ENCODE results near the gene ATN1. TPM values are rescaled to one million over a fixed set of nuclear protein-coding genes. Genes with fewer than 3 reads are reported as not detected.

Gene ATN1
- total RNA-seq, 1 experiment from 2014 or later = 126 TPM

GRCh38 chr12:6957741-6958608 is 30.2 kb downstream of the ATN1 start:
- no peak overlapping the region for H3K4me3 ChIP-seq (ENCODE audit: low read depth, low read length)
- ChIA-PET CTCF (interaction anchor here (0.5 to 1.0 kb wide), 3 partner anchors 12 to 88 kb away, joined by 3 read pairs; no protein-coding TSS in a partner anchor), POLR2A (interaction anchor here (9.3 kb wide), 1 partner anchor 13 kb away, joined by 237 read pairs; the partner anchor contains the start of genes C12orf57 and RNU7-1)
- Mint-ChIP-seq H3K36me3 (ENCODE audit: insufficient read depth, unreplicated experiment) (peaks cover 15% of the 10 kb centered on the region), H3K27me3 (ENCODE audit: insufficient read depth, unreplicated experiment) (no peaks in the 10 kb centered on the region), H3K27ac (ENCODE audit: unreplicated experiment) (no peak overlapping the region), H3K4me1 (ENCODE audit: low read depth, unreplicated experiment) (peaks cover 21% of the 10 kb centered on the region), H3K4me3 (ENCODE audit: unreplicated experiment) (no peak overlapping the region), H3K9me3 (ENCODE audit: unreplicated experiment) (no peaks in the 10 kb centered on the region)
- BruUV-seq (replicated peaks) = no TSS peak
- TF ChIP-seq CTCF (IDR thresholded peaks at IDR 0.05; ENCODE audit: insufficient read depth in 1 of 2, low read depth in 1 of 2, low read length in 1 of 2, severe bottlenecking in 1 of 2, unreplicated experiment in 1 of 2) = no peak
- H3K9me3 ChIP-seq = no peaks in the 10 kb centered on the region
- H3K4me1 ChIP-seq = peaks cover 21% of the 10 kb centered on the region
- no peaks in the 10 kb centered on the region for H3K36me3 ChIP-seq (ENCODE audit: control insufficient read depth, insufficient read depth, low read length)
- no peaks in the 10 kb centered on the region for H3K27me3 ChIP-seq (replicated peaks; ENCODE audit: control insufficient read depth, insufficient read depth, low read length)
- intact Hi-C loops (cut with micrococcal nuclease; ENCODE audit: unreplicated experiment) = no loop called here
- DNase-seq = no peak

DNA sequence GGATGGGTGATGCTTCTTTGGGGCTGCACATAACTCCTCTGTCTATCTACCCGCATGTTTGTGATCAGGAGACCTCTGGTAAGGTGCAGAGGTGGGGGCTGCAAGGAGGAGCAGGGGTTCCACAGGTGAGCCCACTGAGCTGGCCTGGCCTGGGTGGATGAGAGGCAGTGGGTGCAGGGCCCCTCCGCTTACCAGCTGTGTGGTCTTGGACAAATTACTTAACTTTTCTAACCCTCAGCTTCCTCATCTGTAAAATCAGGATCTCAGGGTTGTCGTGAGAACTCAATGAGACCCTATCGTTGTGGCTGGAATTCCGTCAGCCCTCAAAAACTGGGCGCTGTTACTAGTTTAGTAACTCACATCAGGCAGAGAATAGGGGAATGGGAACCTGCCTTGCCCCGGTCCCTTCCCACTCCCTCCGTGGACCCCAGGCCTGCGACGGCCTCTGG is 30.9 kb downstream of the ATN1 start:
- no peaks in the 10 kb centered on the region for H3K27me3 Mint-ChIP-seq (ENCODE audit: insufficient read depth, unreplicated experiment)
- intact Hi-C loops (cut with micrococcal nuclease; ENCODE audit: unreplicated experiment) = no loop called here
- DNase-seq = no peak
- POLR2A ChIA-PET = interaction anchor here (9.3 kb wide), 1 partner anchor 13 kb away, joined by 237 read pairs; the partner anchor contains the start of genes C12orf57 and RNU7-1
- no peaks in the 10 kb centered on the region for H3K9me3 ChIP-seq
- H3K4me1 Mint-ChIP-seq (ENCODE audit: low read depth, unreplicated experiment) = peaks cover 21% of the 10 kb centered on the region
- BruUV-seq (replicated peaks) = no TSS peak
- CTCF ChIA-PET = interaction anchor here (0.9 to 8.6 kb wide), 2 partner anchors 13 to 89 kb away, joined by 3 to 241 read pairs; partner anchors contain the start of genes C12orf57 and RNU7-1
- no peaks in the 10 kb centered on the region for H3K36me3 ChIP-seq (ENCODE audit: control insufficient read depth, insufficient read depth, low read length)
- H3K9me3 Mint-ChIP-seq (ENCODE audit: unreplicated experiment) = no peaks in the 10 kb centered on the region
- peaks cover 22% of the 10 kb centered on the region for H3K36me3 Mint-ChIP-seq (ENCODE audit: insufficient read depth, unreplicated experiment)
- no peak overlapping the region for H3K27ac Mint-ChIP-seq (ENCODE audit: unreplicated experiment)
- TF ChIP-seq CTCF (IDR thresholded peaks at IDR 0.05; ENCODE audit: insufficient read depth in 1 of 2, low read depth in 1 of 2, low read length in 1 of 2, severe bottlenecking in 1 of 2, unreplicated experiment in 1 of 2) = no peak
- H3K4me3 ChIP-seq (ENCODE audit: low read depth, low read length) = no peak overlapping the region
- no peak overlapping the region for H3K4me3 Mint-ChIP-seq (ENCODE audit: unreplicated experiment)
- peaks cover 21% of the 10 kb centered on the region for H3K4me1 ChIP-seq
- H3K27me3 ChIP-seq (replicated peaks; ENCODE audit: control insufficient read depth, insufficient read depth, low read length) = no peaks in the 10 kb centered on the region

DNA sequence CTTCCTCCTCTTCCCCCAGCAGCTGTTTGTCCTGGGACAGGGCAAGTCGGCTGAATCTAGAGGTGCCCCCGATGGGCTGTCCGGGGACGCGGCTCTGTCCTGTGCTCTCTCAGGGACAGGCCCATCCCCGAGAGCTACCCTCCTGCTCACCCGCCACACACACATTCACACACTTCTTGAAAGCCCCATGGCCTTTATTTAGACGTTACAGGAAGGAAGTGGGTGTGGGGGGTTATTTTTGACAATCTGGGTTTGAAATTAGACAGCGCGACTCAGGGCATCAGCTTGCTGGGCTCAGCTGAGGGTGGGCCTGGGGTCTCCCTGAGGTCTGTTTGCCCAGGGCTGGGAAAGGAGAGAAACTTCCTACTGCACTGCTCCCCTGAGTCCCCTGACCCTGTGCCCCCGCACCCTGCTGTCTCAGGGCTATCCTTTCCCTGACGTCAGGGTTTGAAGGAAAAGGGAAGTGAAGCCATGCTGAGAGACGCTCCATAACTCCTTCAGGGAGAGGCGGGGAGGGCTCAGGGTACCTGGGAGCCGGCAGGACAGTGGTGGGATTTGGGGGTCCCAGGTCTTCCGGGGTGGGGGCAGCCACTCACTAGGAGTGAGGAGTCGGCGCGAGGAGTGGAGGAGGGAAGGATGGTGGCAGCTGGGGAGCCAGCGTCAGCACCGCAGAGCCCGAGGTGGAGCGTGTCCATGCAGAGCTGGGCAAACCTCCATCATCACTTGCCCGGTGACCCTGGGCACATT is 31.5 kb downstream of the ATN1 start:
- Histone ChIP-seq H3K4me3 (ENCODE audit: low read depth, low read length) (no peak overlapping the region), H3K27me3 (replicated peaks; ENCODE audit: control insufficient read depth, insufficient read depth, low read length) (no peaks in the 10 kb centered on the region), H3K4me1 (peaks cover 21% of the 10 kb centered on the region), H3K36me3 (ENCODE audit: control insufficient read depth, insufficient read depth, low read length) (no peaks in the 10 kb centered on the region), H3K9me3 (no peaks in the 10 kb centered on the region)
- intact Hi-C loops (cut with micrococcal nuclease; ENCODE audit: unreplicated experiment) = no loop called here
- BruUV-seq (replicated peaks) = no TSS peak
- H3K27me3 Mint-ChIP-seq (ENCODE audit: insufficient read depth, unreplicated experiment) = no peaks in the 10 kb centered on the region
- no peak for TF ChIP-seq CTCF (IDR thresholded peaks at IDR 0.05; ENCODE audit: insufficient read depth in 1 of 2, low read depth in 1 of 2, low read length in 1 of 2, severe bottlenecking in 1 of 2, unreplicated experiment in 1 of 2)
- no peak overlapping the region for H3K27ac Mint-ChIP-seq (ENCODE audit: unreplicated experiment)
- H3K36me3 Mint-ChIP-seq (ENCODE audit: insufficient read depth, unreplicated experiment) = peaks cover 28% of the 10 kb centered on the region
- DNase-seq = no peak
- ChIA-PET POLR2A (interaction anchor here (9.3 kb wide), 1 partner anchor 14 kb away, joined by 237 read pairs; the partner anchor contains the start of genes C12orf57 and RNU7-1), CTCF (interaction anchor here (1.2 to 8.6 kb wide), 2 partner anchors 10 to 14 kb away, joined by 3 to 241 read pairs; partner anchors contain the start of genes C12orf57 and RNU7-1)
- H3K9me3 Mint-ChIP-seq (ENCODE audit: unreplicated experiment) = no peaks in the 10 kb centered on the region
- no peak overlapping the region for H3K4me3 Mint-ChIP-seq (ENCODE audit: unreplicated experiment)
- H3K4me1 Mint-ChIP-seq (ENCODE audit: low read depth, unreplicated experiment) = peaks cover 21% of the 10 kb centered on the region
